HG02938 (cell line): ENCODE results near the gene PKP1.

Experiments
- ATAC-seq: cut with Tn5 transposase; IDR thresholded peaks from one replicate; pipeline ENCODE4 v1.9.1; 2021; ENCODE audit warnings: mild to moderate bottlenecking, moderate library complexity; ENCODE audit not compliant: unreplicated experiment

Gene PKP1

GRCh38 chr1:201259476-201260235 lies 23.6 kb upstream of the PKP1 start:
- ATAC-seq, result no peak

DNA sequence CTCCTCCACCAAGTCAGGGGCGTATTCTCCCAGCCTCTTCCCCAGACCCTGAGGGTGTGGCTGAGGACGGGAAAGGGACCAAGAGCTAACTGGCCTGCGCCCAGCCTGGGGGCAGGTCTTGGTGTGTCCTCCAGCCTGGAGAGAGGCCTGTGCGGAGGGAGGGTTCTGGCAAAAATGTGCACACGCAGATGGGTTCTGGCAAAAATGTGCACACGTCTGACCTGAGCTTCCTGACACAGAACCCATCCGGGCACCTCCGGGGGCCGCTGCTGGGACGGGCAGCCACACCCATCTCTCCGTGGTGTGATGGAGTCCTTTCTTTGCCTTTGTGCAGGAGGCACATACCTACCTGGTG lies 23.1 kb upstream of the PKP1 start:
- ATAC-seq, result no peak

GRCh38 chr1:201260648-201261311 lies 22.5 kb upstream of the PKP1 start:
- no peak for ATAC-seq

GRCh38 chr1:201261771-201262547 lies 21.3 kb upstream of the PKP1 start:
- ATAC-seq, result no peak

GRCh38 chr1:201262963-201263608 lies 20.2 kb upstream of the PKP1 start:
- no peak for ATAC-seq

- no peak for ATAC-seq
Measured at GRCh38 chr1:201264072-201264471, 19.2 kb upstream of the PKP1 start.

GRCh38 chr1:201264554-201264953 lies 18.8 kb upstream of the PKP1 start:
- no peak for ATAC-seq

DNA sequence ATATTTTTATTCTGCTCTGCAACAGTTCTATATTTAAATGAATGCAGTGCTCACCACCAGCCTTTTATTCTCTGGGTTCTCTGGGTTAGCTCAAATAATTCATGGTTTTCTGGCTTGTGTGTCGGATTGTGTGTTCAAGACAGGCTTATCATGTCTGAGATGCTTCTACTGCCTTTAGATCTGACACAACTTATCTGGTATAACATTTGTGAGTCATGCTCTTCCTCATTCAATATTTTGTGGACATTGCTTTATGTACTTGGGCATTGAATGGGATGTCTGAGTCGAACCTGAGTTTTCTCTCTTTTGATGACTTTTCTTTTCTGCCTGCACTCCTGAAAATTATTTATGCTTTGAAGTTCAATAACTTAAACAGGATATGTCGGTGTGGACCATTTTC lies 17.6 kb upstream of the PKP1 start:
- ATAC-seq, result no peak

- no peak for ATAC-seq
Measured at GRCh38 chr1:201266276-201266675, 17.0 kb upstream of the PKP1 start.

DNA sequence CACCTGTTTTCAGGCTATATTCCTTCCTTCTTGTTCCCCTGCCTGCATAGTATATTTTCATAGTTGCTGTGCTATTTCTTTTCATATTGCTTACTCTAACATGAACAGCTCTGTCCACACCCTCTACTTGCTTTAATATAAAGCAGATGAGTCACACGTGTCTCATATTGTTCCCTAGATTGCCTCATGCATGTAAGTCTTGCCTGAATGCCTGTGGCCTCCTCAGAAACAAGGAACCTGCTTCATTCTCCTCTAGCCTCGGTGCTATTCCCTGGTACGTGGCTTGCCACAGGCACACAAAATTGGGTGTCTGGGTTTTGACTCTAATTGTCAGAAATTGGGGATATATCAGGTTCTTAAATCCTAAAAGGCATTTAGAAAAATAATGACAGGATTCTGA lies 16.5 kb upstream of the PKP1 start:
- ATAC-seq, result no peak

DNA sequence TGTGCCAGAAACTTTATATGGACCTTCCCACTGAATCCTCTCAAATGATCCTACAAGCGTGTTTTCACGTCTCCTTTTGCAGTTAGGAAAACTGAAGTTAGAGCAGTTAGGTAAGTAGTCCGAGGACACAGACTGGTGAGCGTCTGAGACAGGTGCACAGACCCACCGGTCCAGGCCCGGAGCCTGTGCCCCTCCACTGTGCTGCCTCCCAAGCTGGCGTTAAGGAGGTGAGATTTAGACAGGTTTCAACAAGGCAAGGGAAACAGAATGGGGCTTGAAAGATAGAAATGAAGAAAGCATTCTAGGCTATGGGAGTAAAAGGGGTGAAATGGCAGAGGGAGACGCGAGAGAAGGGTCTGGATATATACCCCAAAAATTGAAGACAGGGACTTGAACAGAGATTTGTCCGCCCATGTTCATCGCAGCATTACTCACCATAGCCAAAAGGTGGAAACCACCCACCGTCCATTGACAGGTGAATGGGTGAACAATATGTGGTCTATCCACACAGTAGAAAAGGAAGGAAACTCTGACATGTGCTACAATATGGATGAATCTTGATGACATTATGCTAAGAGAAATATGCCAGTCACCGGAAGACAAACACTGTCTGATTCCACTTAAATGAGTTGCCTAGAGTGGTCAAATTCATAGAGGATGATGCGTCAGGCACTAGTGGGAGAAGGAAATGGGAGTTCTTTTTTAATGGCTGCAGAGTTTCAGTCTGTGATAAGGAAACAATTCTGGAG lies 15.7 kb upstream of the PKP1 start:
- no peak for ATAC-seq

- ATAC-seq, result no peak
Measured at GRCh38 chr1:201268604-201269151, 14.6 kb upstream of the PKP1 start.

DNA sequence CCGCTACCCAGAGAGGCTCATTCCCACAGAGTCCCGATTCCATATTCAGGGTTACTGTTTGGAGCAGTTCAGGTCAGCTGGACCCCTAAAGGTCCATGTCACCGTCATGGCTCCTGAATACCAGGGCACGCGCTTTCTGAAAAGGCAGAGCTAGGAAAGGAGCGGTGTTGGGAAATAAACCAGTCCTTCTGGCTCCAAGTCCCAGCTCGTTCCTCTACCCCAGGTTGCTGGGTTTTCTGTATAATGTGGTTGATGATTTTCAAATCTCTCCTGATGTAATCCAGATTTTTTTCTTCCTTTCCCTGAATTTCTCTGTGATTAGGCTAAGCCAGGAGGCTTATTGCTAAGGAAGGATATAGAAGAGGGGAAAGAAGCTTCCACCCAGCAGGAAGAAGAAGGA lies 14.0 kb upstream of the PKP1 start:
- no peak for ATAC-seq

- ATAC-seq, result no peak
Measured at GRCh38 chr1:201269900-201270410, 13.4 kb upstream of the PKP1 start.

GRCh38 chr1:201270616-201271390 lies 12.5 kb upstream of the PKP1 start:
- no peak for ATAC-seq

DNA sequence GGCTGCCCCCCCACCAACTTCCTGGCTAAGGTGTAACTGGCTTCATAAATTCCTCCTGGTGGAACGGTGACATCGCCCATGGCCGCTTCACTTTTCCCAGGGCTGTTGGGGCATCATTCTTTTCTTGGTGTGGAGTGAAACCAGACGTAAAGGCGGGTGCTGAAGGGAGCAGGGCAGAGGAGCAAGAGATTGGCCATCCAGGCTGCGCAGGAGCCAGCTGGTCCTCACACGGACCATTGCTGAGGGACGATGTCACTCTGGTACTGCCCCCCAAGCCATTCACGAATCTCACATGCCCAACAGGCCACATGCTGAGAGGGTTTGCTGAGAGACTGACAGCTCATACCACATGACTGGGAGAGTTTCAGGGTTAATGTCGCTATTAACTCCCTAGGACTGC lies 10.5 kb upstream of the PKP1 start:
- ATAC-seq, result no peak

DNA sequence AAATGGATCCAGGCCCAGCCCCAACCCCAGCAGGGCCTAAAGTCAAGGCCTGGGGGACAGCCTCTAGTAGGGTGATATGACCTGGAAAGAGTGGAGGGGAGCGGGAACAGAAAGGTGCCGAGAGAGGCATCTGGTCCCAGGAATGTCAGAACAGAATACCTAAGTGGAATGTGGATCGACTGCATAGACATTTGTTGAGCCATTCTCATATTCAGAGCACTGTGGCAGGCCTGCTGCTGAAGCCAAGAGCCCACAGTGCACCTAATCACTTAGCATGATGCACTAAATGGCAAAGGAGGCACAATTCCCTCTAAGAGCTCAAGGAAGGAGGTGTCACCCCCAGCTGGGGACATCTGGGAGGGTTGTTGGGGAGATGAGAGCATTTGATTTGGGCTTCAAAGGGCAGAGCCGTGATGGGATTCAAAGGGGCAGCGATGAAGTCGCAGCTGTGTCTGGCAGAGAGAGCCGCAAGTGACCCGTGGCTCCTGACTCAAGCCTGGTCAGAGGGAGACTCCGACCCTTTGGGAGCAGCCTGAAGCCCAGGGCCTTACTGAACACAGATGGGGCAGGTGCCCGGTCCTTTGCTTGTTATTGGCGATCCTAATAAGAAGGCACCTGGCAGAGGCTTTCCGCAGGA lies 8.6 kb upstream of the PKP1 start:
- ATAC-seq, result no peak

DNA sequence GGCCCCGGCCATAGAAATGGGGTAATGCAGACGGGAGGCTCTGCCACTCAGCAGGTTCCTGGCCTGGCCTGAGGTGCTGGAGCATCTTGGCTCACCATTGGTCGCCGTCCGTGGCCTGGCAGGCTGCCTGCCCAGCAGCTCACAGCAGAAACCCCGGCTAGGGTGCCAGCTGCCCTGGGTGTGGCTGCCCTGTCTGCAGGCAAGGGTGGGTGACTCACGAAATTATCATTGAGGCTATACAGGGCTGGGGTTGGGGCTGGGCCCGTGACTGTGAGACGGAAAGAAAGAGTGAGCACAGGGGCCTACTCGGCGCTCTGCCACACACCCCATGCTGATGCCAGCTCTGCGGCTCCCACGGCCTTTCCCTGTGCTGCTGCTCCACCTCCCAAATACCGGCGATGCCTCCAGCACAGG lies 8.0 kb upstream of the PKP1 start:
- ATAC-seq, result no peak

GRCh38 chr1:201276891-201277290 lies 6.4 kb upstream of the PKP1 start:
- no peak for ATAC-seq
